H1 (cell line): ENCODE data around the gene HMGCLL1. TPM values are rescaled to one million over a fixed set of nuclear protein-coding genes. Genes with fewer than 3 reads are reported as not detected.

Source experiments
- CTCF ChIA-PET: fragments of 300-600 bp; sonication (Branson Sonifier 250); formaldehyde crosslinking; loops from one replicate; lab custom pipeline; 2021; ENCODE audit not compliant: partially characterized antibody; lab: Charles Lee
- POLR2A ChIA-PET: fragments of 300-600 bp; sonication (Branson Sonifier 250); formaldehyde crosslinking; loops from one replicate; lab custom pipeline; 2021; ENCODE audit warnings: inconsistent platforms; ENCODE audit not compliant: partially characterized antibody; lab: Charles Lee
- DNase-seq, 2 experiments: peaks; one replicate each; pipeline versions ENCODE4 v3.0.0 to v3.0.0-alpha.2; 2010 to 2022; ENCODE audit warnings: low spot score in 2 of 2, low read depth in 1 of 2, mixed read lengths in 1 of 2
- FAIRE-seq: peaks from 2 replicates; lab custom pipeline; 2011; peaks lifted over from hg19 to GRCh38; lab: Jason Lieb, UNC
- H2AFZ ChIP-seq: 2 replicates; pipeline ENCODE4 v1.8.1; 2012; ENCODE audit warnings: low read length, inconsistent platforms
- H2AK5ac ChIP-seq: 2 replicates; pipeline ENCODE4 v1.6.1; 2013; ENCODE audit warnings: low read depth, low read length
- H2BK120ac ChIP-seq: replicated peaks from 2 replicates; pipeline ENCODE3; 2013; ENCODE audit warnings: low read depth, low read length, inconsistent platforms
- H2BK12ac ChIP-seq: 2 replicates; pipeline ENCODE4 v1.6.1; 2013; ENCODE audit warnings: low read depth, low read length
- H2BK15ac ChIP-seq: 2 replicates; pipeline ENCODE4 v1.6.1; 2013; ENCODE audit warnings: low read length
- H2BK20ac ChIP-seq: 2 replicates; pipeline ENCODE4 v1.6.1; 2013; ENCODE audit warnings: low read length
- H2BK5ac ChIP-seq: 2 replicates; pipeline ENCODE4 v1.6.1; 2013; ENCODE audit warnings: low read depth, low read length
- H3K14ac ChIP-seq: 2 replicates; pipeline ENCODE4 v1.6.1; 2013; ENCODE audit warnings: inconsistent platforms; ENCODE audit not compliant: insufficient read length
- H3K18ac ChIP-seq: 2 replicates; pipeline ENCODE4 v1.6.1; 2013; ENCODE audit warnings: low read length; ENCODE audit errors: extremely low read depth
- H3K23ac ChIP-seq: 2 replicates; pipeline ENCODE4 v1.6.1; 2013; ENCODE audit warnings: inconsistent platforms; ENCODE audit not compliant: insufficient read length
- H3K23me2 ChIP-seq: 2 replicates; pipeline ENCODE4 v1.6.1; 2013; ENCODE audit warnings: low read depth, low read length
- H3K27ac ChIP-seq: 2 replicates; pipeline ENCODE4 v1.6.1; 2011; ENCODE audit warnings: low read depth, low read length, inconsistent platforms
- H3K27me3 ChIP-seq, 4 experiments: replicated peaks in 1 of 4; 1 replicate in 1 of 4; 2 replicates in 3 of 4; pipeline versions ENCODE4 v1.6.1 to v1.8.1; 2011 to 2013; ENCODE audit warnings: low read length in 3 of 4, mild to moderate bottlenecking in 3 of 4, inconsistent platforms in 2 of 4, mixed read lengths in 2 of 4, moderate library complexity in 1 of 4; ENCODE audit not compliant: control insufficient read depth in 3 of 4, insufficient read depth in 3 of 4; ENCODE audit errors: extremely low read depth in 1 of 4
- H3K36me3 ChIP-seq, 4 experiments: 2 replicates each; pipeline versions ENCODE4 v1.6.1 to v1.8.1; 2011 to 2013; ENCODE audit warnings: mild to moderate bottlenecking in 4 of 4, low read length in 3 of 4, moderate library complexity in 2 of 4, control low read depth in 1 of 4, inconsistent platforms in 1 of 4; ENCODE audit not compliant: insufficient read depth in 4 of 4, control insufficient read depth in 2 of 4
- H3K4ac ChIP-seq: replicated peaks from 2 replicates; pipeline ENCODE3; 2013; ENCODE audit warnings: low read length, low read depth, mixed read lengths, inconsistent platforms; ENCODE audit not compliant: insufficient read length
- H3K4me1 ChIP-seq, 4 experiments: replicated peaks in 1 of 4; 1 replicate in 1 of 4; 2 replicates in 3 of 4; pipeline versions ENCODE4 v1.6.1 to v1.8.1; 2011 to 2013; ENCODE audit warnings: low read length in 3 of 4, inconsistent platforms in 2 of 4, mixed read lengths in 1 of 4; ENCODE audit not compliant: insufficient read depth in 4 of 4, control insufficient read depth in 3 of 4
- H3K4me2 ChIP-seq, 2 experiments: 2 replicates each; pipeline versions ENCODE4 v1.6.1 to v1.8.1; 2011 to 2013; ENCODE audit warnings: low read depth in 2 of 2, low read length in 2 of 2, control low read depth in 1 of 2, inconsistent platforms in 1 of 2, mild to moderate bottlenecking in 1 of 2; ENCODE audit not compliant: insufficient read depth in 1 of 2
- H3K4me3 ChIP-seq, 4 experiments: fragments of 200-600, 300-600 bp in 1 of 4; sonication (generic), shearing (Covaris generic), sonication (Bioruptor Twin) in 1 of 4; 2 replicates each; pipeline versions ENCODE4 v1.5.1 to v1.8.1; 2011 to 2016; ENCODE audit warnings: low read length in 4 of 4, low read depth in 3 of 4, control low read depth in 2 of 4, inconsistent platforms in 2 of 4, mild to moderate bottlenecking in 2 of 4, mixed read lengths in 1 of 4, moderate library complexity in 1 of 4; ENCODE audit not compliant: insufficient read depth in 2 of 4; ENCODE audit errors: extremely low read depth in 1 of 4
- H3K56ac ChIP-seq: replicated peaks from 2 replicates; pipeline ENCODE3; 2013; ENCODE audit warnings: low read depth, mild to moderate bottlenecking, mixed read lengths, low read length, inconsistent platforms; ENCODE audit not compliant: insufficient read length
- H3K79me1 ChIP-seq: 2 replicates; pipeline ENCODE4 v1.6.1; 2013; ENCODE audit warnings: low read depth, low read length, control low read depth
- H3K79me2 ChIP-seq, 2 experiments: 2 replicates each; pipeline versions ENCODE4 v1.6.1 to v1.8.1; 2012 to 2013; ENCODE audit warnings: low read length in 2 of 2, mild to moderate bottlenecking in 2 of 2, inconsistent platforms in 1 of 2; ENCODE audit not compliant: insufficient read depth in 2 of 2, control insufficient read depth in 1 of 2
- H3K9ac ChIP-seq, 4 experiments: replicated peaks in 1 of 4; 1 replicate in 1 of 4; 2 replicates in 3 of 4; pipeline versions ENCODE4 v1.6.1 to v1.8.1; 2011 to 2013; ENCODE audit warnings: low read depth in 3 of 4, low read length in 3 of 4, control low read depth in 2 of 4, mild to moderate bottlenecking in 2 of 4, moderate library complexity in 2 of 4, inconsistent platforms in 1 of 4; ENCODE audit errors: extremely low read depth in 1 of 4
- H3K9me3 ChIP-seq, 2 experiments: 2 replicates each; pipeline versions ENCODE4 v1.6.1 to v1.8.1; 2012 to 2013; ENCODE audit warnings: mild to moderate bottlenecking in 2 of 2, moderate library complexity in 2 of 2, control low read depth in 1 of 2, inconsistent platforms in 1 of 2, low read depth in 1 of 2, low read length in 1 of 2, mixed read lengths in 1 of 2; ENCODE audit not compliant: insufficient read depth in 2 of 2
- H4K20me1 ChIP-seq, 2 experiments: replicated peaks in 1 of 2; 2 replicates each; pipeline versions ENCODE3 to v1.8.1; 2011 to 2013; ENCODE audit warnings: inconsistent platforms in 2 of 2, low read length in 2 of 2, mild to moderate bottlenecking in 1 of 2; ENCODE audit not compliant: insufficient read depth in 2 of 2, control insufficient read depth in 1 of 2
- H4K5ac ChIP-seq: 2 replicates; pipeline ENCODE4 v1.6.1; 2013; ENCODE audit warnings: low read length, low read depth, mixed read lengths, inconsistent platforms; ENCODE audit not compliant: insufficient read length
- H4K8ac ChIP-seq: 2 replicates; pipeline ENCODE4 v1.8.0; 2013; ENCODE audit warnings: mild to moderate bottlenecking, moderate library complexity, low read length, inconsistent platforms; ENCODE audit not compliant: insufficient read depth; ENCODE audit errors: extremely low read depth
- H4K91ac ChIP-seq: replicated peaks from 2 replicates; pipeline ENCODE3; 2013; ENCODE audit warnings: low read length, mixed read lengths, inconsistent platforms; ENCODE audit not compliant: insufficient read length
- BRCA1 ChIP-seq: IDR thresholded peaks from 2 replicates; pipeline ENCODE4 v1.6.1; 2012; ENCODE audit warnings: low read depth, low read length, improper control_type of control experiment
- CREB1 ChIP-seq: IDR thresholded peaks from 2 replicates; pipeline ENCODE4 v1.6.1; 2012; ENCODE audit warnings: inconsistent platforms
- EGR1 ChIP-seq: IDR thresholded peaks from 2 replicates; pipeline ENCODE4 v1.6.1; 2011; ENCODE audit warnings: low read depth, low read length, borderline replicate concordance
- EP300 ChIP-seq, 2 experiments: IDR thresholded peaks; 1 replicate in 1 of 2; 2 replicates in 1 of 2; pipeline ENCODE4 v1.6.1; 2011 to 2012; ENCODE audit warnings: low read depth in 2 of 2, low read length in 2 of 2, mild to moderate bottlenecking in 2 of 2, borderline replicate concordance in 1 of 2, inconsistent platforms in 1 of 2, moderate library complexity in 1 of 2
- JUN ChIP-seq: IDR thresholded peaks from 2 replicates; pipeline ENCODE4 v1.6.1; 2011; ENCODE audit warnings: low read depth, mild to moderate bottlenecking, improper control_type of control experiment, low read length
- KDM1A ChIP-seq: fragments of 200-600, 300-600 bp; sonication (generic); IDR thresholded peaks from 2 replicates; pipeline ENCODE4 v1.7.1; 2016; ENCODE audit warnings: mild to moderate bottlenecking, low read length, borderline replicate concordance
- NRF1 ChIP-seq: IDR thresholded peaks from 2 replicates; pipeline ENCODE4 v1.6.1; 2011; ENCODE audit warnings: mild to moderate bottlenecking, low read depth, low read length, improper control_type of control experiment
- PHF8 ChIP-seq: fragments of 200-600 bp; sonication (generic); conservative IDR thresholded peaks from 2 replicates; pipeline ENCODE4 v1.7.1; 2012; ENCODE audit warnings: low read depth, mild to moderate bottlenecking, inconsistent platforms, low read length, moderate library complexity
- POU5F1 ChIP-seq: IDR thresholded peaks from 2 replicates; pipeline ENCODE4 v1.6.1; 2011; ENCODE audit warnings: low read depth, mild to moderate bottlenecking, low read length, moderate library complexity
- RXRA ChIP-seq: IDR thresholded peaks from 2 replicates; pipeline ENCODE4 v1.6.1; 2011; ENCODE audit warnings: low read depth, mild to moderate bottlenecking, low read length, moderate library complexity; ENCODE audit not compliant: insufficient read depth
- SAP30 ChIP-seq: fragments of 300-600 bp; sonication (generic); IDR thresholded peaks from 2 replicates; pipeline ENCODE4 v1.7.1; 2012; ENCODE audit warnings: low read length, moderate library complexity, mild to moderate bottlenecking, inconsistent platforms; ENCODE audit not compliant: insufficient read depth, insufficient replicate concordance
- SIN3A ChIP-seq, 2 experiments: IDR thresholded peaks in 1 of 2; conservative IDR thresholded peaks in 1 of 2; 2 replicates each; pipeline ENCODE4 v1.6.1; 2011 to 2012; ENCODE audit warnings: low read length in 2 of 2, improper control_type of control experiment in 1 of 2, low read depth in 1 of 2, mild to moderate bottlenecking in 1 of 2
- WGBS, 2 experiments: shearing (Covaris generic) in 1 of 2; methylation state at CpG; one replicate each; pipeline versions ENCODE4 v1.1.6 to v1.1.7; 2013 to 2015; ENCODE audit warnings: low lambda C conversion rate in 2 of 2, mixed read lengths in 2 of 2, inconsistent platforms in 1 of 2, low coverage in 1 of 2, missing lambda C conversion rate in 1 of 2; ENCODE audit not compliant: insufficient replicate concordance in 2 of 2, insufficient coverage in 1 of 2, insufficient read length in 1 of 2; ENCODE audit errors: extremely low coverage in 1 of 2, missing lambda C conversion rate in 1 of 2; 5-methylcytosine and 5-hydroxymethylcytosine counted together
- polyA plus RNA-seq, 7 experiments: library from polyadenylated mRNA; depleted of rRNA in 3 of 7; stranded (reverse) in 5 of 7; unstranded in 2 of 7; fragments of >200 nt in 5 of 7; fragments of 200-250 nt in 2 of 7; gene quantifications; 1 replicate in 5 of 7; 2 replicates in 1 of 7; 4 replicates in 1 of 7; pipeline versions ENCODE4 v1.2.1 to v1.2.3, GENCODE V29; 2011 to 2013; ENCODE audit warnings: missing spikeins in 2 of 7, mixed read lengths in 2 of 7
- total RNA-seq: library from RNA; stranded (reverse); fragmentation: NEBNext Ultra II Directional; extraction: Animal tissue kit (Norgen Biotek cat#: 25700); gene quantifications from 2 replicates; pipeline ENCODE4 v1.2.1, GENCODE V29; 2021
- TF ChIP-seq, protein P1 (sequence below): IDR thresholded peaks from 2 replicates; pipeline ENCODE4 v1.6.1; 2012; ENCODE audit warnings: low read length, inconsistent platforms

The HMGCLL1 gene
- total and polyA plus RNA-seq, 2 of the 8 experiments (the other 6 are each of a cell fraction or from before 2014, with no cell fraction given) = 0.06 to 0.41 TPM

DNA sequence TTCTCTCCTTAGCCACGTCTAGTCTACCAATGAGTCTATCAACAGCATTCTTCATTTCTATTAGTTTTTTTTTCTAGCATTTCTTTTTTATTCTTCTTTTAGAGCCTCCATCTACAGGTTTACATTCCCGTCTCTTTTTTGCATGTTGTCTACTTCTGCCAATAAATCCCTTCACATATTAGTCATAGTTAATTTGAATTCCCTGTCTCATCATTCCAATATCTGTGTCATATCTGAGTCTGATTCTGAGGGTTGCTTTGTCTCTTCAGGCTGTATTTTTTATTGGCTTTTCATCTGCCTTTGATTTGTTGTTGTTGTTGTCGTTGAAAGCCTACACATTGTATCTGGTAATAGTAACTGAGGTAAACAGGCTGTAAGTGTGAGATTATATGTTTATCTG lies 104.6 kb downstream of the HMGCLL1 start:
- Histone ChIP-seq H2BK15ac (no peak overlapping the region), H3K9me3 (no peaks in the 10 kb centered on the region; a peak in 1 of 4 replicates), H3K14ac (no peak overlapping the region), H3K36me3 (no peaks in the 10 kb centered on the region), H3K56ac (no peak overlapping the region), H4K8ac (no peak overlapping the region), H3K27me3 (no peaks in the 10 kb centered on the region), H2BK5ac (no peak overlapping the region), H3K4me1 (no peaks in the 10 kb centered on the region), H3K4me3 (no peak overlapping the region), H4K20me1 (no peaks in the 10 kb centered on the region), H3K4ac (no peak overlapping the region), H3K9ac (no peak overlapping the region), H3K23ac (no peak overlapping the region), H3K23me2 (no peaks in the 10 kb centered on the region), H3K79me1 (no peaks in the 10 kb centered on the region), H2BK120ac (no peak overlapping the region), H4K5ac (no peak overlapping the region), H3K4me2 (no peak overlapping the region), H3K79me2 (no peaks in the 10 kb centered on the region), H3K18ac (no peak overlapping the region), H2AK5ac (no peak overlapping the region), H2BK12ac (no peak overlapping the region), H2AFZ (peak overlapping the region; percentile 41; the same call in 1 of the 2 replicates), H4K91ac (no peak overlapping the region), H3K27ac (no peak overlapping the region), H2BK20ac (no peak overlapping the region)
- CTCF ChIA-PET = no interaction called here
- POLR2A ChIA-PET = no interaction called here
- WGBS, 2 experiments = 85% methylated on average over 3 of the region's 3 CpGs; no CpG with 5 or more reads in 1 of the 2 experiments
- FAIRE-seq (no peak), DNase-seq (no peak)
- TF ChIP-seq KDM1A (no peak), NRF1 (no peak), SAP30 (no peak), CREB1 (no peak), JUN (no peak), BRCA1 (no peak), SIN3A (conservative IDR thresholded peaks at IDR 0.05 in 1 of 2, IDR thresholded peaks at IDR 0.05 in 1 of 2; ENCODE audit: low read depth in 1 of 2, low read length in 2 of 2) (no peak), EP300 (IDR thresholded peaks at IDR 0.05; ENCODE audit: borderline replicate concordance in 1 of 2, low read depth in 2 of 2, low read length in 2 of 2) (no peak), PHF8 (no peak), POU5F1 (no peak), EGR1 (no peak), RXRA (no peak)
- TF ChIP-seq, protein P1, sequence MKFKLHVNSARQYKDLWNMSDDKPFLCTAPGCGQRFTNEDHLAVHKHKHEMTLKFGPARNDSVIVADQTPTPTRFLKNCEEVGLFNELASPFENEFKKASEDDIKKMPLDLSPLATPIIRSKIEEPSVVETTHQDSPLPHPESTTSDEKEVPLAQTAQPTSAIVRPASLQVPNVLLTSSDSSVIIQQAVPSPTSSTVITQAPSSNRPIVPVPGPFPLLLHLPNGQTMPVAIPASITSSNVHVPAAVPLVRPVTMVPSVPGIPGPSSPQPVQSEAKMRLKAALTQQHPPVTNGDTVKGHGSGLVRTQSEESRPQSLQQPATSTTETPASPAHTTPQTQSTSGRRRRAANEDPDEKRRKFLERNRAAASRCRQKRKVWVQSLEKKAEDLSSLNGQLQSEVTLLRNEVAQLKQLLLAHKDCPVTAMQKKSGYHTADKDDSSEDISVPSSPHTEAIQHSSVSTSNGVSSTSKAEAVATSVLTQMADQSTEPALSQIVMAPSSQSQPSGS = no peak
